Left lobe of liver (tissue), 2 donors: ENCODE measurements around the gene INCENP. TPM values are rescaled to one million over a fixed set of nuclear protein-coding genes. Genes with fewer than 3 reads are reported as not detected.

Source experiments
- ATAC-seq: fragments of 200-7000 bp; cut with Tn5 transposase; one replicate; pipeline ENCODE4 v1.9.1; 2020; ENCODE audit warnings: mild to moderate bottlenecking, moderate library complexity
- DNase-seq: peaks from one replicate; pipeline ENCODE4 v3.0.0-alpha.2; 2020; ENCODE audit warnings: low spot score
- total RNA-seq: library from RNA; stranded (reverse); gene quantifications from one replicate; pipeline ENCODE4 v1.2.1, GENCODE V29; 2021
- donor health status: DM: no; HTN: no; CAD: no; lungs with moderate emphysema.
- donor health status: DM: no; HTN: yes; CAD: no.

Gene INCENP
- total RNA-seq, 1 donor from 2014 or later: 7.3 TPM

DNA sequence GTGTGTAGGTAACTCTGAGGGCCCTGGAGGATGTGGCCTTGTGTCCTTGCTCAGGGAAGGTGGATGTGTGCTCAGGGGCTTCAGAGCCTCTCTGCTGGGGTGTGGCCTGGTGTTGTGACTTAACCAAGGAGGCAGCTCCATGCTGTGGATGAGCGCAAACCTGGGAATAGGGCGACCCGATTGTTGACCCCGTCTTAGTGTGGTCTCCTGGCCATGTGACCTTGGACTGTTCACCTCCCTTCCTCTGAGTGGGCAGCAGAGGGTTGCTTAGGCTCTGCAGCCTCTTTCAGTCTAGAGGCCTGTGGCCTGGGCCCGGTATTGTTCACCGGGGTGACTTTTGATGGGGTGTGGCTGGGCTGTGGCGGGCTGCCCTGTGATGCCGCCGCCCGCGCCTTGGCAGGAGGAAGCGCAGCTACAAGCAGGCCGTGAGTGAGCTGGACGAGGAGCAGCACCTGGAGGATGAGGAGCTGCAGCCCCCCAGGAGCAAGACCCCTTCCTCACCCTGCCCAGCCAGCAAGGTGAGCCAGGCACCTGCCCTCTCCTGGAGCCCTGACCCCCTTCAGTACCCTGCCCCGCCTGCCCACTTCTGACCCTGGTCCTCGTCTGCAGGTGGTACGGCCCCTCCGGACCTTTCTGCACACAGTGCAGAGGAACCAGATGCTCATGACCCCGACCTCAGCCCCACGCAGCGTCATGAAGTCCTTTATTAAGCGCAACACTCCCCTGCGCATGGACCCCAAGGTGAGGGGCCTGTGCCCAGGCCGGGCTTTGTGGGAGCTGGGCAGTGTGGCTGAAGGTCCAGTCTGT, 16.7 kb downstream of the INCENP start:
- peak; percentile 35 for DNase-seq
- ATAC-seq: no peak

DNA sequence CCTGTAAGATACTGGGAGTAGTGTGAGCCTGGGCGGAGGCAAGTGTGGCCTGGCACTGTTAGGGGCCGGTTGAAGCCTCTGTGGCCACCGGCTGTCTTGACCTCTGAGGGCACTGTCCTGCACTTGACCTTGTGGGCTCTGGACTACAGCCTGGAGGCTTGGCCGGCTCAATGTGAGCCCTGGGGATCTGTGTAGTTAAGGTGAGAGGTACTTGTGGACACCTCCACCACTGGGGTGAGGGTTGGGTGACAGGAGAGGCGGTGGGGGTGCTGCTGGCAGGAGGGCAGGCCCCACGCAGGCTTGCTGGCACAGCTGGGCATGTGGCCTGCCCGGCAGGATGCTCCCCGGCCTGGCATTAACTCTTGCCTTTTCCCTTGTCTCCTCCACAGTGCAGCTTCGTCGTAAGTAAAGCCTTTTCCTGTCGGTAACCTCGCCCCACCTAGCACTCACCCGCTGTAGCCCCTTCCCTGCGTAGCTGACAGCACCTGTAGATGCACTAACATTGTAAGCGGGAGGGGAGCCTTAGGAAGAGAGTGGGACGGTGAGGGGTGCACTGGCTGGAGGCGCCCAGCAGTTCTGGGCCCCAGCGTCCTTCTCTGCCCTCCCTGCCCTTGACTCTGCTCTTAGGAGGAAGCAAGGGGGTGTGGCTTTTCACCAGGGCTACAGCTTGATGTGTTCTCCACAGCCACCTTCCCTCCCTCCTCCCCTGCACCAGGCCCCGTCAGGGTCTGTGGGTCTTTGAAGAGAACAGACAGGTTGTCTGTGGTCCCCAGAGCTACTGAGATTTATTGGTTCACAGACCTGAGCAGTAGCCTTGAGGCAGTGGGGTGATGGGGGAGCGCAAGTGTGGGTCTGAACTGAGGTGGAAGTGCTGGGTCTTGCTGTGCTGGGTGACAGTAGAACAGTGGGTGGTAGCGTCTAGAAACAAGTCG, 17.6 kb downstream of the INCENP start:
- DNase-seq: peak; percentile 38
- no peak for ATAC-seq

DNA sequence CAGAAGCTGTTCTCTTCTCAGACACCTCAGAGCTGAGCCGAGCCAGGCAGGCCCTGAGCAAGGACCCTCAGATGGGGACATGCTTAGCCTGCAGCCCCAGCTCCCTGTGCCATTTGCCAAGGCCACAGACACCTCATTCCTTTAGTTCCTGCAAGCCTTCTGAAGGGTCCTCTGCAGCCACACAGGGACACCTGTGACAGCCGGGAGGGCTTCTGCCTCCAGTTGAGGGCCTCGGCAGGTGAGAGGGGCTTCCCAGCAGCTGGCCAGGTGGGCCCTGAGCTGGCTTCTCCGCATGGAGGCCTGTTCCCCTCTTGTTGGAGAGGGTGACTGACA, 18.2 kb downstream of the INCENP start:
- ATAC-seq: no peak
- no peak for DNase-seq

DNA sequence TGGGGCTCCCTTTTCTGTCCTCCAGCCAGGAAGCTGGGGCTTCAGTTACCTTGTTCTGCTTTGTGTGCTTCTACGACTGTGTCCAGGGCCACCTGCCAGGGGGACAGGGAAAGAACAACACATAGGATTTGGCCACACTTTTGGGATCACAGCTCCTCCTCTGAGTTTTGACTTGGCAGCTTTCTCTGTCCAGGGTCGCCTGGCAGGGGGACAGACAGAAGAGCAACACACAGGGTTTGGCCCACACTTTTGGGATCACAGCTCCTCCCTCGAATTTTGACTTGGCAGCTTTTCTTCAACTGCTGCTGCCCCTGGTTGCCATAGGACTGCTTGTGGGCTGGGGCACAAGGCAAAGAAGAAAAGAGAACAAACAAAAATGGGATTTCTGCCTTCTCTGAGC, 19.1 kb downstream of the INCENP start:
- peak; percentile 43 for ATAC-seq
- DNase-seq: peak; percentile 51

DNA sequence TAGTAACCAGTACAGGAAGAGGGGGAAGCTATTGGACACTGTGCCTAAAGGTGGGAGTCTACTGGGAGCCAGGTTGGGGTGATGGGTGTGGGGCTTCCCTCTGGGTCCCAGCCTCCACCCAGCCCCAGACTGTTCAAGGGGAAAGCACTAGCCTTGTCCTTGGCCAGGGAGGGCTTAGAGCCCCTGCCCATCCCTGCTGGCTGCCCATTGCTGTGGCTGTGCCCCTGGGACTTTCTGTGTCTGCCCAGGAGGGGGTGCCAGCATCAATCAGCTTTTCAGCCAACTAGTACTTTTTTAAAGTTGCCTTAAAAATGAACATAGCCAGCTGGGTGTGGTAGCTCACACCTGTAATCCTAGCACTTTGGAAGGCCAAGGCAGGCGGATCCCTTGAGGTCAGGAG, 19.9 kb downstream of the INCENP start:
- ATAC-seq (no peak), DNase-seq (no peak)

DNA sequence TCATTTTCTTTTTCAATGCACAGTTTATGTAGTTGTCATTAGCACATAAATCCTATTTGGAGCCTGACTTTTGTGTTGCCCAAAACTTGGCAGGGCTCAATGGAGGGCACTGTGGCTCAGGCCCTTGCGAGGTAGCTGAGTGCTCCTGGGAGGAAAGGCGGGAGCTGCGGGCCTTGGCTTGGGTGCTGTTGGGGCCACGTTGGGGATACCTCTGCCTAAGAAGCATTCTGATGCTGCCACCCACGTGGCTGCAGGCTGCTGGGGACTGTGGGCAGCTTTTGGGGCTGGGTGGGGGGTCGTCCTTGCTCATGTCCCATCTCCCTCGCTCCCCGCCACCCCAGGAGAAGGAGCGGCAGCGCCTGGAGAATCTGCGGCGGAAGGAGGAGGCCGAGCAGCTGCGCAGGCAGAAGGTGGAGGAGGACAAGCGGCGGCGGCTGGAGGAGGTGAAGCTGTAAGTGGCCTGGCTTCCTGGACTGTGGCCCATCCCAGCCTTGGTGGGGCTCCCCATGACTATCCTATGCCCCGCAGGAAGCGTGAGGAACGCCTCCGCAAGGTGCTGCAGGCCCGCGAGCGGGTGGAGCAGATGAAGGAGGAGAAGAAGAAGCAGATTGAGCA, 20.9 kb downstream of the INCENP start:
- DNase-seq: peak; percentile 34
- ATAC-seq: no peak

DNA sequence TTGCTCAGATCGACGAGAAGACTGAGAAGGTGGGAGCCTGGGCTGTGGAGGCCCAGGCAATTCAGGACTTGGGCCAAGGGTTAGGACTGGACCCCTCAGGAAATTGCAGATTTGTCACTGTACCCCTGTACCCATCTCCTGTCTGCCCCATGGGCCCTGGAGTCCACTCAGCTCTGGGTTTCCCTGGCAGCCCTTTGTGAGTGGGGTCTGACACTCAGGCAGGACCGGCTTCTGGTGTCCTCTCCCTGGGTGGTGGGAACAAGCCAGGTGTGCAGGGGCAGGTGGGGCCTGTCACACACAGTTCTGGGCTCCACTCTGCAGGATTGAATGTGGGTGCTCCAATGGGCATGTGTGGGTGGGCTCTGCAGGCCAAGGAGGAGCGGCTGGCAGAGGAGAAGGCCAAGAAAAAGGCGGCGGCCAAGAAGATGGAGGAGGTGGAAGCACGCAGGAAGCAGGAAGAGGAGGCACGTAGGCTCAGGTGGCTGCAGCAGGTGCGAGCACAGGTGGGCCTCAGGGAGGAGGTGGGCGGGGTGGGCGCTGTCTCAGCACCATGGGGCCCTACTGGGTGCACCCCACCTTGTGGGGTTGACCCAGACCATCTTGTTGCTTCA, 21.6 kb downstream of the INCENP start:
- peak; percentile 33 for DNase-seq

DNA sequence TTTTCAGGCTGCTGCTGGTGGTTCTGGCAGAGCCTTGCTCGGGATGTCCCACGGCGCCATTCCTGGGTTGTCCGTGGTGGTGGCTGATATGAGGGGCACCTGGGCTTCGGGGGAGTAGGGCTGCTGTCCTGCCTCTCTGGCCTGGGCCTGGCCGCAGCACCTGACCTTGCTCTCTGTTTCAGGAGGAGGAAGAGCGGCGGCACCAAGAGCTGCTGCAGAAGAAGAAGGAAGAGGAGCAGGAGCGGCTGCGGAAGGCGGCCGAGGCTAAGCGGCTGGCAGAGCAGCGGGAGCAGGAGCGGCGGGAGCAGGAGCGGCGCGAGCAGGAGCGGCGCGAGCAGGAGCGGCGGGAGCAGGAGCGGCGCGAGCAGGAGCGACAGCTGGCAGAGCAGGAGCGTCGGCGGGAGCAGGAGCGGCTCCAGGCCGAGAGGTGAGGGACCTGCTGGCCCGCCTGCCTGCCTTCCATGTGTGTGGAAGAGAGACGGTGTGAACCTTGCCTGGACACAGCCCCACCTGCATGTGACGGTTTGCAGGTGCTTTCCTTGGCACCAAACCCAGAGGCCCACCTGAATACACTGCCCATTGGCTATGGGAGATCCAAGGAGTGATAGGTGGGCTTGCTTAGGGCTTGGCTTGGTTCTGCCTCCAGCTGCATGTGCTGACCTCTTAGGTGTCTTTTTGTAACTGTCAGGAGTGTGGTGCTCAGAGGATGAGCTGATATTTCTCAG, 22.8 kb downstream of the INCENP start:
- ATAC-seq: no peak
- peak; percentile 33 for DNase-seq

More for the DNA sequence above, 21.6 kb downstream of the INCENP start:
- ATAC-seq: no peak

DNA sequence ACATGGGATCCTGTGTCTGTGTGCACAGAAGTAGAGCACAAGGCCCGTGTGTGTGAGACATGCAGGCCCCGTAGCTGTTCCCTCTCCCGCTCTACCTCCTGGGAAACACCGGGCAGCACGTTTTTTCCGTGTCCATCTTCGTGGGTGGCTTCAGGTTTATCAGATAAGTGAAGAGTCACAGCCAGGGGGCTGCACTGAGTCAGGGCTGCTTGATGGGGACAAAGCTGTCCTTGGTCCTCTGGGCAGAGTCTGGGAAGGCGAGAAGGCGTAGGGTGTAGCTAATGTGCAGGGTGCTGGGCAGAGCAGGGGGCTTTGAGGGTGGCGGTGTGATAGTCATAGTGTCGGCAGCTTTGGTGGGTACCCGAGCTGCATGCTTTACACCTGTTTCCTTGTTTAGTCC, 23.7 kb downstream of the INCENP start:
- ATAC-seq (no peak), DNase-seq (peak; percentile 30)

DNA sequence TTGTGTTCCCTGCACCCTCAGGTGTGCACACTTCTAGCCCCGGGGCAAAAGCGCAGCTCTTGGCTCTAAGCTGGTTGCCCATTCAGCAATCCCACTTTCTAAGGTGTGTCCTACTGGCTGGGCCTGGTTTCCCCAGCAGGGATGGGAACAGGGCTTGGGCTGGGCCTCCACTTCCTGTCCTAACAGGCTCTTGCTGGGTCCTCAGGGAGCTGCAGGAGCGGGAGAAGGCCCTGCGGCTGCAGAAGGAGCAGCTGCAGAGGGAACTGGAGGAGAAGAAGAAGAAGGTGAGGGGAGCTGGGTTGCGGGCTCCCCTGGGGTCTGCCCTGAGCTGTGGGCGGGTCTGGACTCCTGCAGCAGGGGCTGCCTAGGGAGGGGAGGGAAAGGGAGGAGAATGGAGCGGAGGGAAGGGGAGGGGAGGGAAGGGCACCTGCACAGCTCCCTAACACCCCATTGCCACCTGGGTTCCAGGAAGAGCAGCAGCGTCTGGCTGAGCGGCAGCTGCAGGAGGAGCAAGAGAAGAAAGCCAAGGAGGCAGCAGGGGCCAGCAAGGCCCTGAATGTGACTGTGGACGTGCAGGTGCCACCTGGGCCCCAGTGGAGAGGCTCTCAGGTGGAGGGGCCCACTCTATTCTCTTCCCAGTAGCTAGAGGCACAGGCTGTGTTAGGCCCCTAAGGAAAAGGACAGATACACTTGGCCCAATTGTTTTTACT, 24.6 kb downstream of the INCENP start:
- ATAC-seq (no peak), DNase-seq (peak; percentile 41)

DNA sequence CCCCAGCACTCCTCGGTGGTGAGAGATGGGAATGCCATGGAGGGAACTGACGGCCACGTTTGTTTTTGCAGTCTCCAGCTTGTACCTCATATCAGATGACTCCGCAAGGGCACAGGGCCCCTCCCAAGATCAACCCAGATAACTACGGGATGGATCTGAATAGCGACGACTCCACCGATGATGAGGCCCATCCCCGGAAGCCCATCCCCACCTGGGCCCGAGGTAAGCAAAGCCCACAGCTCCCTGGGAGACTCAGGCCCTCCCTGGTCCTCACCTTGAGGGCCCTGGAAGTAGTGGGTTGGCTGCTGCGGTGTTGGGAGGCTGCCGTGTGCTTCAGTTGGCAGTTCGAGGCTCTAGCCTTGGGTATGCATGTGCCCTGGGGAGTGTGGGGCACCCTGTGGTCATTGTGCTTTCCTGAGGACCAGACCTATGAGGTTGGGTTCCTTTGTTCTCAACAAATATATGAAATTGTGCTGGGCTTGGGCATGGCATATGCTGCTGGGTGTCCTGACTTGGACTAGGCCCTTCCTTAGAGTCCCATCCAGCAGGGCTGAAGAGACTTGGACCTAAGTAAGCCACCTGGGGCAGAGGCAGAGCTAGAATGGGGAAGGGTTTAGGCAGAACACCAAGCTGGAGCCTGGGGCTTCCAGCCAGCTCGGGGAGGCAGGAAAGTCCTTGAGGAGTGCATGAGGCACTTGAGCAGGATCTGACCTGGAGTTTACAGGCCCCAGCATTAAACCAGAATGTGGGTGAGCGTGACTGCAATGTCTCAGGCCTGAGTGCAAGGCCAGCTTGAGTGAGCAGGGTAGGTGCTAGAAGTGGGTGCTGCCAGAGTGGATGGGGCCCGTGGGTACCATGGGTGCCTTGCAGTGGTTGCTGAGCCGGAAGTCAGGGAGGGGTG, 26.4 kb downstream of the INCENP start:
- ATAC-seq (no peak), DNase-seq (peak; percentile 33)

DNA sequence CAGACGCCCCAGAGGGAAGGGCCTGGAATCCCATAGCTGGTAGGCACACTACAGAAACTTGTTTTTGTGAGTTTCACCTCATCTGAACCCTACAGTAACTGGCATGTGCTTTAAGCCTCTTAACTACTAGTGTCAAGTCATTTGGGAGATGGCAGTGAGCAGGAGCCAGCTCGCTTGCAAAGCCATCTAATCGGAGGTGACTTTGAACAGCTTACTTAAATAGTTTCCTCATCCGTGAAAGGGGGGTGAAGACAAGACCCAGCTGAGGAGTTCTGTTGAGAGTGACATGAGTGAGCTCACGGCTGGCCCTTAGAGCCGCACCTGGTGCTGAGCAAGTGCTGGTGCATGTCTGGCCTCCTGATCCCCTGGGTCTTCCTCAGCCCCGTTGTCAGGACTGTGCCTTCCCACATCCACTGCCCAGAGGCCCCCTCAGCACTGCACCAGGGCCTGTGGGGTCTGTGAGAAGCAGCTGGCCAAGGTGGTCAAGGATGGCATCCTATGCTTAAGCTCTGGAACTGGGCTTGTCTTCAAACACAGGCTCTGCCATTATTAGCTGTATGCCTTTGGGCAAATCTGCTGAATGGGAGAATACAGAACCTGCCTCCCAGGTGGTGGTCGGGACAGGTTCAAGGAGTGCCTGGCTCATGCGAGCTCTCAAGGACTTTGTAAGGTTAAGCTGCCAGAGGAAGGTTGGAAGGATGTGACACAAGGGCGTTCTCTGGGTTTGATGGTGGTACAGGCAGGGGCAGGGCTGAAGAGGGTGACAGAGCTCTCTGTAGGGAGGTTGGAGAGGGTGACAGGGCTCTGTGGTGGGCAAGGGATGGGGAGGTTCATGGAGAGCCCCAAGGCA, 27.3 kb downstream of the INCENP start:
- ATAC-seq: no peak
- no peak for DNase-seq

DNA sequence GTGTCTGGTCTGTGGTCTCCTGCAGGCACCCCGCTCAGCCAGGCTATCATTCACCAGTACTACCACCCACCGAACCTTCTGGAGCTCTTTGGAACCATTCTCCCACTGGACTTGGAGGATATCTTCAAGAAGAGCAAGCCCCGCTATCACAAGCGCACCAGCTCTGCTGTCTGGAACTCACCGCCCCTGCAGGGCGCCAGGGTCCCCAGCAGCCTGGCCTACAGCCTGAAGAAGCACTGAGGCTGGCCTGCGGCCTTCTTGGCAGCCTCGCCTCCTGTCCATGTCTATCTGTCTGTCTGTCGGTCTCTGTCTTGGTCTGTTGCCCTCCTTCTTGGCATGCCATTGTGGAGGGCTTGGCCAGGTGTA, 27.9 kb downstream of the INCENP start:
- ATAC-seq: no peak
- no peak for DNase-seq

DNA sequence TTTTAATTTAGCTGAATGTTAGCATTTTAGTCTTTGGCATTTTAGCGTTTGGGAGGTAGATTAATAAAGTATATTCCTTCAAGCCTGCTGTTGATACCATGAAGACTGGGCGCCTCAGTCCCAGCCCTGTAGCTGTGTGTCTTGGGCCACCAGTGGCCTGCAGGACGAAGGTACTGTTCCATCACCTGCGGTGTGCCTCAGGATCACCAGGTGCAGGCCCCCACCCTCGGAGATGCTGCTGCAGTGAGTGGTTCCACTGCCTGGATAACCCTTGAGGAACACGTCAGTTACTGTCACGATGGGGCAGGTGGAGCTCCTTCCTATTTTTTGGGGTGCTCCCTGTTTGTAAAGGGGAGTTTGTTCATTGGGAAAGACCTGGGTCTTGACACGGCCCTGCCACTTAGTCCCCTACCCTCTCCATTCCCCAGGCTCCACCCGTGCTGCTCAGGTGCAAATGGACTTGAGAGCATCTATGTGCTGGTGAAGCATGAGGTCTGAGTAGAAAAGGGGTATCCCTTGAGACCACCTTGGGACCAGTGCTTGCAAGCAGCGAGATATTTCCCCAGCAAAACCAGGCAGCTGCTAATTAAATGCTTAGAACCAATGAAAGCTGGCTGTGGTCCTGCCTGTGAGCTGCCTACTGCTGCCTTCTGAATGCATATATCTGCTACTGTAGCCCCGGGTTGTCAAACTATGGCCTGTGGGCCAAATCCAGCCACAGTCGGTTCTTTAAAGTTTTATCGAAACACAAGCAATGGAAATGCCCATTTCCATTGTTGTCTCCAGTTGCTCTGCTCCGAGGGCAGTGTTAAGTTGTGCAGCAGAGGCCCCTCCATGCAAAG, 28.7 kb downstream of the INCENP start:
- ATAC-seq (no peak), DNase-seq (no peak)

DNA sequence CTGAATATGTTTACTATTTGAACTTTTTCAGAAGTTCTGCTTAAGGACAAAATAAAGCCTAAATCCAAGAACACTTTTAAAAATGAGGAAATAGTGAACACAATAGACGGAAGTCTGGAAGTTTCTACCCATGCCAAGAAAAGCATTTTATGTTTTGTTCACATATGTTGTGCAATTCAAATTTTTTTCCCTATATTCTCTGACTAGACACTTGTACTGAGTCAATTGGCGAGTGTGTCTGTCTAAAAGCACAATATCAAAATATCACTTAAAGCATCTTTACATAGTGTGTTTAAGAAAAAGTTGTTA, 29.2 kb downstream of the INCENP start:
- DNase-seq (no peak), ATAC-seq (no peak)

DNA sequence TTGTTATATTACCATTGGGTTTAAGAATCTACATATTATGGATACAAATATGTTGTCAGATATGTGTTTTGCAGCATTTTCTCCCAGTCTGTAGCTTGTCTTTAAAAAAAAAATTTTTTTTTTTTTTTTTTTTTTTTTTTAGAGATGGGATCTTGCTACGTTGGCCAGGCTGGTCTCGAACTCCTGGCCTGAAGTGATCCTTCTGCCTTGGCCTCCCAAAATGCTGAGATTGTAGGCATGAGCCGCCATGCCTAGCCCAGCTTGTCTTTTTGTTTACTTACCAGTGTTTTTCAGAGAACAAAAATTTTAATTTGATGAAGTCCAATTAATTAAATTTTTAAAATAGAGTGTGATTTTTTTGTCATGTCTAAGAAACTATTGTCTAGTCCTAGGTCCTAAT, 29.8 kb downstream of the INCENP start:
- DNase-seq (no peak), ATAC-seq (no peak)

DNA sequence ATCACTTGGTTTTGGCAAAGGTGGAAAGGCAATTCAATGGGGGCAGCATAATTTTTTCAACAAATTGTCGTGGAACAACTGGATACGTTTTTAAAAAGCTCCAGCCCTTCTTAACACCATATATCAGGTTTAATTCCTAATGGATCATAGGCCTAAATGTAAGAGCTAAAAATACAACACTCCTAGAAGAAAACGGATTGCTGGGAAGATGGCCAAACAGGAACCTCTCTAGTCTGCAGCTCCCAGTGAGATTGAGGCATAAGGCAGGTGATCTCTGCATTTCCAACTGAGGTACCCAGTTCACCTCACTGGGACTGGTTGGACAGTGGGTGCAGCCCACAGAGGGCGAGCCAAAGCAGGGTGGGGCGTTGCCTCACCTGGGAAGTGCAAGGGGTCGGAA, 33.8 kb downstream of the INCENP start:
- DNase-seq: no peak
- no peak for ATAC-seq
